ENCODE data around the gene STAMBPL1. TPM values are rescaled to one million over a fixed set of nuclear protein-coding genes. Genes with fewer than 3 reads are reported as not detected.

The STAMBPL1 gene
- total RNA-seq, 1 donor from 2014 or later, result 8.6 TPM

- DNase-seq (ENCODE audit: low spot score in 2 of 2) (no peak), FAIRE-seq (no peak)
Measured at GRCh38 chr10:88889559-88890337, 9.7 kb downstream of the STAMBPL1 start.

GRCh38 chr10:88890681-88891381, 10.8 kb downstream of the STAMBPL1 start:
- FAIRE-seq, result no peak
- no peak for DNase-seq (ENCODE audit: low spot score in 2 of 2)

- no peak for FAIRE-seq
Measured at GRCh38 chr10:88892222-88892967, 12.3 kb downstream of the STAMBPL1 start.

GRCh38 chr10:88893611-88894010, 13.6 kb downstream of the STAMBPL1 start:
- no peak for FAIRE-seq

More at GRCh38 chr10:88892222-88892967, 12.3 kb downstream of the STAMBPL1 start:
- DNase-seq (ENCODE audit: low spot score in 2 of 2), result no peak

GRCh38 chr10:88895250-88895649, 15.2 kb downstream of the STAMBPL1 start:
- DNase-seq (ENCODE audit: low spot score in 2 of 2), result no peak

More at GRCh38 chr10:88893611-88894010, 13.6 kb downstream of the STAMBPL1 start:
- DNase-seq (ENCODE audit: low spot score in 2 of 2), result no peak

GRCh38 chr10:88896372-88896993, 16.4 kb downstream of the STAMBPL1 start:
- DNase-seq (ENCODE audit: low spot score in 2 of 2) (no peak), FAIRE-seq (no peak)

More at GRCh38 chr10:88895250-88895649, 15.2 kb downstream of the STAMBPL1 start:
- no peak for FAIRE-seq

GRCh38 chr10:88896994-88897853, 17.2 kb downstream of the STAMBPL1 start:
- FAIRE-seq (no peak), DNase-seq (ENCODE audit: low spot score in 2 of 2) (no peak)

- DNase-seq (ENCODE audit: low spot score in 2 of 2) (no peak), FAIRE-seq (no peak)
Measured at GRCh38 chr10:88898727-88899126, 18.7 kb downstream of the STAMBPL1 start.

- no peak for FAIRE-seq
- no peak for DNase-seq (ENCODE audit: low spot score in 2 of 2)
Measured at GRCh38 chr10:88899886-88900285, 19.8 kb downstream of the STAMBPL1 start.

GRCh38 chr10:88901206-88901983, 21.4 kb downstream of the STAMBPL1 start:
- DNase-seq (ENCODE audit: low spot score in 2 of 2) (no peak), FAIRE-seq (no peak)

GRCh38 chr10:88901984-88902789, 22.1 kb downstream of the STAMBPL1 start:
- FAIRE-seq (no peak), DNase-seq (ENCODE audit: low spot score in 2 of 2) (no peak)

- FAIRE-seq (no peak), DNase-seq (ENCODE audit: low spot score in 2 of 2) (no peak)
Measured at GRCh38 chr10:88903715-88904114, 23.7 kb downstream of the STAMBPL1 start.

- FAIRE-seq, result no peak
- DNase-seq (ENCODE audit: low spot score in 2 of 2), result no peak
Measured at GRCh38 chr10:88906921-88907320, 26.9 kb downstream of the STAMBPL1 start.

- no peak for DNase-seq (ENCODE audit: low spot score in 2 of 2)
- no peak for FAIRE-seq
Measured at GRCh38 chr10:88908194-88908593, 28.1 kb downstream of the STAMBPL1 start.

- no peak for FAIRE-seq
Measured at GRCh38 chr10:88911116-88911515, 31.1 kb downstream of the STAMBPL1 start.

GRCh38 chr10:88911851-88912250, 31.8 kb downstream of the STAMBPL1 start:
- no peak for FAIRE-seq

More at GRCh38 chr10:88911116-88911515, 31.1 kb downstream of the STAMBPL1 start:
- no peak for DNase-seq (ENCODE audit: low spot score in 2 of 2)

GRCh38 chr10:88913127-88913526, 33.1 kb downstream of the STAMBPL1 start:
- DNase-seq (ENCODE audit: low spot score in 2 of 2), result no peak
- no peak for FAIRE-seq

More at GRCh38 chr10:88911851-88912250, 31.8 kb downstream of the STAMBPL1 start:
- no peak for DNase-seq (ENCODE audit: low spot score in 2 of 2)

GRCh38 chr10:88913788-88914187, 33.7 kb downstream of the STAMBPL1 start:
- DNase-seq (ENCODE audit: low spot score in 2 of 2) (no peak), FAIRE-seq (no peak)

Data from frontal cortex (tissue), 4 donors.